Measurements from ENCODE around the gene TOB2.
"Not testable (repeated sequence)": the region's sequence is repeated elsewhere in the genome, so short reads cannot be mapped to it uniquely, and the experiment has no call there.

Gene TOB2

GRCh38 chr22:41461901-41462300, 15.3 kb upstream of the TOB2 start:
- no peak for TF ChIP-seq CTCF (IDR thresholded peaks at IDR 0.05; ENCODE audit: insufficient read depth, low read depth, low read length, missing control alignments)
- no peak for DNase-seq (ENCODE audit: low read depth)
- H3K4me3 ChIP-seq (ENCODE audit: low read depth, low read length): no peak overlapping the region

- not testable (repeated sequence) for H3K4me3 ChIP-seq (ENCODE audit: low read depth, low read length); DNase-seq (ENCODE audit: low read depth)
Observed at GRCh38 chr22:41460071-41460470, 13.5 kb upstream of the TOB2 start.

- no peak for TF ChIP-seq CTCF (IDR thresholded peaks at IDR 0.05; ENCODE audit: insufficient read depth, low read depth, low read length, missing control alignments)
- H3K4me3 ChIP-seq (ENCODE audit: low read depth, low read length): no peak overlapping the region
- no peak for DNase-seq (ENCODE audit: low read depth)
Observed at GRCh38 chr22:41459431-41459830, 12.8 kb upstream of the TOB2 start.

- no peak for TF ChIP-seq CTCF (IDR thresholded peaks at IDR 0.05; ENCODE audit: insufficient read depth, low read depth, low read length, missing control alignments)
- DNase-seq (ENCODE audit: low read depth): no peak
- no peak overlapping the region for H3K4me3 ChIP-seq (ENCODE audit: low read depth, low read length)
Observed at GRCh38 chr22:41458161-41458728, 11.6 kb upstream of the TOB2 start.

GRCh38 chr22:41448189-41448808, 1.7 kb upstream of the TOB2 start:
- TF ChIP-seq CTCF (IDR thresholded peaks at IDR 0.05; ENCODE audit: insufficient read depth, low read depth, low read length, missing control alignments): no peak
- peak; percentile 99 for DNase-seq (ENCODE audit: low read depth)
- peak overlapping the region; percentile 82 for H3K4me3 ChIP-seq (ENCODE audit: low read depth, low read length)

- DNase-seq (ENCODE audit: low read depth): peak; percentile 73
- H3K4me3 ChIP-seq (ENCODE audit: low read depth, low read length): peak overlapping the region; percentile 82
Observed at GRCh38 chr22:41447435-41448188, 1.0 kb upstream of the TOB2 start.

More at GRCh38 chr22:41447435-41448188, 1.0 kb upstream of the TOB2 start:
- TF ChIP-seq CTCF (IDR thresholded peaks at IDR 0.05; ENCODE audit: insufficient read depth, low read depth, low read length, missing control alignments): no peak

Data from GM12865 (cell line).